PC-9 (cell line): Measurements from ENCODE around the gene SERPINE1. TPM values are rescaled to one million over a fixed set of nuclear protein-coding genes. Genes with fewer than 3 reads are reported as not detected.

ENCODE experiments used
- BruUV-seq: library from RNA; stranded (reverse); fragments of 400-500 nt; replicated peaks from 2 replicates; lab custom pipeline; 2021; lab: Mats Ljungman, UMichigan
- CTCF ChIA-PET: fragments of 300-600 bp; sonication (Branson Sonifier 250); formaldehyde crosslinking; loops from one replicate; lab custom pipeline; 2022; ENCODE audit warnings: antibody characterized with exemption; lab: Charles Lee
- POLR2A ChIA-PET: fragments of 300-600 bp; sonication (Branson Sonifier 250); formaldehyde crosslinking; loops from one replicate; lab custom pipeline; 2022; ENCODE audit warnings: antibody characterized with exemption; ENCODE audit not compliant: unreplicated experiment; lab: Charles Lee
- DNase-seq, 2 experiments: peaks; one replicate each; pipeline versions ENCODE4 v3.0.0 to v3.0.0-alpha.2; 2015 to 2022; ENCODE audit warnings: mixed read lengths in 1 of 2
- H2AFZ ChIP-seq: fragments of 200-600 bp; sonication (generic); 2 replicates; pipeline ENCODE4 v1.8.1; 2017; ENCODE audit warnings: antibody characterized with exemption
- H3F3A ChIP-seq: fragments of 200-600 bp; sonication (generic); 2 replicates; pipeline ENCODE4 v1.8.1; 2017; ENCODE audit warnings: antibody characterized with exemption, mild to moderate bottlenecking, low read depth; ENCODE audit not compliant: insufficient read depth
- H3K27ac ChIP-seq: fragments of 200-600 bp; sonication (generic); 2 replicates; pipeline ENCODE4 v1.6.1; 2016; ENCODE audit warnings: mixed run types
- H3K27me3 ChIP-seq: fragments of 200-600 bp; sonication (generic); 2 replicates; pipeline ENCODE4 v1.6.1; 2016; ENCODE audit warnings: low read depth, mixed run types; ENCODE audit not compliant: insufficient read depth
- H3K36me3 ChIP-seq: fragments of 200-600 bp; sonication (generic); 2 replicates; pipeline ENCODE4 v1.6.1; 2016; ENCODE audit warnings: low read depth, mixed run types
- H3K4me1 ChIP-seq: fragments of 200-600 bp; sonication (generic); replicated peaks from 2 replicates; pipeline ENCODE4 v1.6.1; 2016; ENCODE audit warnings: mixed run types; ENCODE audit not compliant: insufficient read depth
- H3K4me2 ChIP-seq: fragments of 200-600 bp; sonication (generic); 2 replicates; pipeline ENCODE4 v1.6.1; 2017; ENCODE audit warnings: mixed run types
- H3K4me3 ChIP-seq: fragments of 200-600 bp; sonication (generic); 2 replicates; pipeline ENCODE4 v1.6.1; 2016; ENCODE audit warnings: mixed run types
- H3K79me2 ChIP-seq: fragments of 200-600 bp; sonication (generic); 2 replicates; pipeline ENCODE4 v1.6.1; 2017; ENCODE audit warnings: low read depth, mixed run types
- H3K9me2 ChIP-seq: fragments of 200-600 bp; sonication (generic); 2 replicates; pipeline ENCODE4 v1.8.1; 2017; ENCODE audit warnings: mild to moderate bottlenecking; ENCODE audit not compliant: insufficient read depth
- H3K9me3 ChIP-seq: fragments of 200-600 bp; sonication (generic); 2 replicates; pipeline ENCODE4 v1.8.1; 2016; ENCODE audit warnings: low read depth; ENCODE audit not compliant: insufficient read depth
- H4K20me1 ChIP-seq: fragments of 200-600 bp; sonication (generic); 2 replicates; pipeline ENCODE4 v1.8.1; 2017; ENCODE audit not compliant: insufficient read depth
- CTCF ChIP-seq: fragments of 200-600 bp; sonication (generic); conservative IDR thresholded peaks from 2 replicates; pipeline ENCODE4 v1.6.1; 2017; ENCODE audit warnings: mixed run types, antibody characterized with exemption, mild to moderate bottlenecking, moderate library complexity
- EZH2 ChIP-seq: fragments of 200-600 bp; sonication (generic); IDR thresholded peaks from 2 replicates; pipeline ENCODE4 v1.8.0; 2017; ENCODE audit warnings: antibody characterized with exemption, low read depth
- intact Hi-C: fragments of 100-400 bp; cut with micrococcal nuclease; formaldehyde crosslinking; loops from one replicate; pipeline ENCODE4 v1.10.0; 2022; ENCODE audit not compliant: unreplicated experiment
- total RNA-seq: library from RNA; stranded (reverse); gene quantifications from 2 replicates; pipeline ENCODE4 v1.2.3, GENCODE V29; 2021

SERPINE1 gene
- total RNA-seq, 1 experiment from 2014 or later, result 36.2 TPM

GRCh38 chr7:101113836-101114235 is 13.1 kb upstream of the SERPINE1 start:
- Histone ChIP-seq H3K36me3 (no peaks in the 10 kb centered on the region), H3K4me2 (peak overlapping the region; percentile 16; the same call in 1 of the 2 replicates), H4K20me1 (no peaks in the 10 kb centered on the region), H3K27me3 (no peaks in the 10 kb centered on the region), H3F3A (peaks cover 43% of the 10 kb centered on the region), H3K4me3 (no peak overlapping the region), H3K79me2 (no peaks in the 10 kb centered on the region), H3K4me1 (peaks cover 46% of the 10 kb centered on the region), H2AFZ (no peak overlapping the region), H3K27ac (no peak overlapping the region), H3K9me2 (no peaks in the 10 kb centered on the region), H3K9me3 (no peaks in the 10 kb centered on the region)
- CTCF ChIA-PET, result no interaction called here
- POLR2A ChIA-PET, result interaction anchor here (0.6 kb wide), 1 partner anchor 13 kb away, joined by 4 read pairs; the partner anchor contains the start of gene SERPINE1
- TF ChIP-seq CTCF (no peak), EZH2 (no peak)
- BruUV-seq, result no TSS peak
- intact Hi-C loops, result no loop called here
- no peak for DNase-seq

GRCh38 chr7:101114492-101114891 is 12.4 kb upstream of the SERPINE1 start:
- ChIA-PET CTCF (no interaction called here), POLR2A (no interaction called here)
- Histone ChIP-seq H3K9me2 (no peaks in the 10 kb centered on the region), H3K79me2 (no peaks in the 10 kb centered on the region), H2AFZ (no peak overlapping the region), H3K4me2 (no peak overlapping the region; the same call in 1 of the 2 replicates), H3K4me1 (peaks cover 46% of the 10 kb centered on the region), H3K9me3 (no peaks in the 10 kb centered on the region), H3K4me3 (no peak overlapping the region), H3K27me3 (no peaks in the 10 kb centered on the region), H3F3A (peaks cover 45% of the 10 kb centered on the region), H3K36me3 (no peaks in the 10 kb centered on the region), H3K27ac (no peak overlapping the region), H4K20me1 (no peaks in the 10 kb centered on the region)
- BruUV-seq, result no TSS peak
- intact Hi-C loops, result no loop called here
- no peak for DNase-seq
- no peak for TF ChIP-seq EZH2
- no peak for TF ChIP-seq CTCF

GRCh38 chr7:101115215-101115614 is 11.7 kb upstream of the SERPINE1 start:
- BruUV-seq, result no TSS peak
- Histone ChIP-seq H3K4me1 (peaks cover 49% of the 10 kb centered on the region), H3K4me3 (no peak overlapping the region), H3K9me3 (no peaks in the 10 kb centered on the region), H3F3A (peaks cover 46% of the 10 kb centered on the region), H3K9me2 (no peaks in the 10 kb centered on the region), H3K27ac (no peak overlapping the region), H3K36me3 (no peaks in the 10 kb centered on the region), H3K79me2 (no peaks in the 10 kb centered on the region), H2AFZ (no peak overlapping the region), H4K20me1 (no peaks in the 10 kb centered on the region), H3K4me2 (no peak overlapping the region), H3K27me3 (no peaks in the 10 kb centered on the region)
- intact Hi-C loops, result no loop called here
- no peak for DNase-seq
- TF ChIP-seq EZH2, result no peak
- TF ChIP-seq CTCF, result no peak
- POLR2A ChIA-PET, result interaction anchor here (0.6 kb wide), 1 partner anchor 24 kb away, joined by 4 read pairs; no protein-coding TSS in a partner anchor
- CTCF ChIA-PET, result no interaction called here
